ENCODE results near the gene OGA.

- TF ChIP-seq POLR2AphosphoS5 (IDR thresholded peaks at IDR 0.05; ENCODE audit: borderline replicate concordance, low read depth, low read length), result no peak
- no peak for TF ChIP-seq EZH2 (IDR thresholded peaks at IDR 0.05)
- TF ChIP-seq FOXP2 (optimal IDR thresholded peaks at IDR 0.05; ENCODE audit: control extremely low read depth, extremely low read length, insufficient read depth), result no peak
Measured at GRCh38 chr10:101835362-101835761, 17.1 kb upstream of the OGA start.
